Measurements from ENCODE around the gene TRMT5.

- no peak for TF ChIP-seq FOXM1 (IDR thresholded peaks at IDR 0.05; ENCODE audit: low read depth)
- TF ChIP-seq FOXM1 (CRISPR knock-in tag; IDR thresholded peaks at IDR 0.05; ENCODE audit: low read depth), result no peak
- TF ChIP-seq RAD21 (CRISPR knock-in tag; conservative IDR thresholded peaks at IDR 0.05 in 1 of 2, IDR thresholded peaks at IDR 0.05 in 1 of 2), result no peak
- TF ChIP-seq KAT2B (IDR thresholded peaks at IDR 0.05; ENCODE audit: low read depth, low read length), result no peak
These were observed 18.7 kb upstream of the TRMT5 start for GRCh38 chr14:60999536-60999935.
